Endothelial cell of umbilical vein (primary cell): ENCODE measurements around the gene AP5Z1.

Experiments
- CTCF ChIP-seq, 2 donors: IDR thresholded peaks; 1 replicate in 1 of 2; 2 replicates in 1 of 2; pipeline ENCODE4 v1.5.1; 2011; ENCODE audit warnings: low read length in 2 of 2, mild to moderate bottlenecking in 2 of 2, moderate library complexity in 2 of 2, control low read depth in 1 of 2, inconsistent platforms in 1 of 2, low read depth in 1 of 2; ENCODE audit not compliant: insufficient read depth in 1 of 2; ENCODE audit errors: extremely low read depth in 1 of 2
- EZH2 ChIP-seq: IDR thresholded peaks from 2 replicates; pipeline ENCODE4 v1.6.1; 2012; ENCODE audit warnings: borderline replicate concordance, low read depth, mild to moderate bottlenecking, moderate library complexity, low read length, inconsistent platforms; ENCODE audit not compliant: severe bottlenecking
- GATA2 ChIP-seq: IDR thresholded peaks from 2 replicates; pipeline ENCODE4 v1.7.0; 2011; ENCODE audit warnings: low read depth, mild to moderate bottlenecking, moderate library complexity, mixed read lengths, low read length; ENCODE audit not compliant: insufficient read length, insufficient read depth
- JUN ChIP-seq: IDR thresholded peaks from 2 replicates; pipeline ENCODE4 v1.6.1; 2011; ENCODE audit warnings: borderline replicate concordance, low read depth; ENCODE audit not compliant: insufficient read length, insufficient read depth
- MAX ChIP-seq: IDR thresholded peaks from 2 replicates; pipeline ENCODE4 v1.6.1; 2011; ENCODE audit not compliant: insufficient read depth, insufficient read length
- MYC ChIP-seq: IDR thresholded peaks from one replicate; pipeline ENCODE4 v1.6.1; 2011; ENCODE audit warnings: mild to moderate bottlenecking, low read depth, low read length
- POLR2A ChIP-seq: IDR thresholded peaks from 2 replicates; pipeline ENCODE4 v1.6.1; 2012; ENCODE audit warnings: low read depth, mild to moderate bottlenecking, control low read depth, low read length
- POLR2AphosphoS5 ChIP-seq: IDR thresholded peaks from 2 replicates; pipeline ENCODE4 v1.6.1; 2012; ENCODE audit warnings: low read depth, mild to moderate bottlenecking, control low read depth, low read length, moderate library complexity; ENCODE audit not compliant: insufficient read depth

GRCh38 chr7:4774658-4775249 lies 669 bp upstream of the AP5Z1 start:
- TF ChIP-seq CTCF (IDR thresholded peaks at IDR 0.05; ENCODE audit: extremely low read depth in 1 of 2, insufficient read depth in 1 of 2, low read depth in 1 of 2, low read length in 2 of 2) (no peak), POLR2AphosphoS5 (no peak), POLR2A (no peak), EZH2 (no peak), MYC (no peak), JUN (no peak), GATA2 (no peak), MAX (no peak)
